Left lung (tissue), 10 donors: ENCODE measurements around the gene CCDC92. TPM values are rescaled to one million over a fixed set of nuclear protein-coding genes. Genes with fewer than 3 reads are reported as not detected.

ENCODE experiments used
- ATAC-seq: fragments of 200-7000 bp; cut with Tn5 transposase; one replicate; pipeline ENCODE4 v1.9.1; 2020; ENCODE audit warnings: moderate library complexity
- DNase-seq, 4 donors: peaks; one replicate each; pipeline ENCODE4 v3.0.0-alpha.2; 2013 to 2020
- H3K27ac ChIP-seq, 2 donors: fragments of 200-600 bp; sonication (generic) in 1 of 2; one replicate each; pipeline versions ENCODE4 v1.5.0 to v1.8.0; 2020 to 2021
- H3K27me3 ChIP-seq, 2 donors: fragments of 200-600 bp; sonication (generic) in 1 of 2; one replicate each; pipeline versions ENCODE4 v1.5.0 to v1.8.0; 2020 to 2021
- H3K36me3 ChIP-seq, 2 donors: fragments of 200-600 bp; sonication (generic) in 1 of 2; one replicate each; pipeline versions ENCODE4 v1.5.0 to v1.8.0; 2020 to 2021
- H3K4me1 ChIP-seq, 2 donors: fragments of 200-600 bp; one replicate each; pipeline ENCODE4 v1.8.0; 2021
- H3K4me3 ChIP-seq, 2 donors: fragments of 200-600 bp; sonication (generic) in 1 of 2; one replicate each; pipeline versions ENCODE4 v1.5.0 to v1.8.0; 2020 to 2021; ENCODE audit warnings: mild to moderate bottlenecking in 1 of 2
- H3K9me3 ChIP-seq, 2 donors: fragments of 200-600 bp; sonication (generic) in 1 of 2; one replicate each; pipeline versions ENCODE4 v1.5.0 to v1.8.0; 2020 to 2021
- CTCF ChIP-seq, 2 donors: fragments of 200-600 bp; sonication (generic) in 1 of 2; IDR thresholded peaks; one replicate each; pipeline versions ENCODE4 v1.5.0 to v1.8.0; 2021; ENCODE audit warnings: antibody characterized with exemption in 2 of 2
- intact Hi-C, 2 donors: fragments of 100-400 bp; cut with DNase I; formaldehyde crosslinking; loops; one replicate each; pipeline versions ENCODE4 v1.11.2 to v1.14.2; 2022
- polyA plus RNA-seq, 6 donors: library from polyadenylated mRNA; unstranded; fragments of 120-200 nt; gene quantifications; one replicate each; pipeline ENCODE4 v1.2.1, GENCODE V29; 2013; ENCODE audit not compliant: insufficient read length in 6 of 6
- total RNA-seq, 2 donors: library from RNA; stranded (reverse); fragmentation: NEBNext Ultra II Directional; extraction: Animal tissue kit (Norgen Biotek cat#: 25700); gene quantifications; one replicate each; pipeline ENCODE4 v1.2.1, GENCODE V29; 2021
- donor health status: DM: no; HTN: yes; CAD: no.
- donor health status: DM: no; HTN: no; CAD: no.

The CCDC92 gene
- total and polyA plus RNA-seq, 8 donors = 40.2 to 68.7 (median 58.1) TPM

GRCh38 chr12:123907726-123908476 lies 64.7 kb downstream of the CCDC92 start:
- H3K4me1 ChIP-seq = no peaks in the 10 kb centered on the region
- TF ChIP-seq CTCF (IDR thresholded peaks at IDR 0.05) = no peak
- DNase-seq (no peak), ATAC-seq (no peak)
- intact Hi-C loops = no loop called here
- H3K4me3 ChIP-seq = no peak overlapping the region
- H3K36me3 ChIP-seq = no peaks in the 10 kb centered on the region
- no peaks in the 10 kb centered on the region for H3K27me3 ChIP-seq
- no peaks in the 10 kb centered on the region for H3K9me3 ChIP-seq
- H3K27ac ChIP-seq = no peak overlapping the region

- ATAC-seq (no peak), DNase-seq (peak in 1 of 4 donors; percentile 45)
- H3K4me1 ChIP-seq = no peaks in the 10 kb centered on the region
- no peak for TF ChIP-seq CTCF (IDR thresholded peaks at IDR 0.05)
- no peaks in the 10 kb centered on the region for H3K9me3 ChIP-seq
- H3K27ac ChIP-seq = no peak overlapping the region
- intact Hi-C loops = no loop called here
- no peak overlapping the region for H3K4me3 ChIP-seq
- H3K27me3 ChIP-seq = no peaks in the 10 kb centered on the region
- no peaks in the 10 kb centered on the region for H3K36me3 ChIP-seq
These were observed 65.8 kb downstream of the CCDC92 start for GRCh38 chr12:123906711-123907420.

- no peak overlapping the region for H3K4me3 ChIP-seq
- peak; percentile 61 to 77 for TF ChIP-seq CTCF (IDR thresholded peaks at IDR 0.05)
- DNase-seq = peak in 2 of 4 donors; percentile 54 to 67
- no peaks in the 10 kb centered on the region for H3K9me3 ChIP-seq
- H3K36me3 ChIP-seq = no peaks in the 10 kb centered on the region
- ATAC-seq = peak; percentile 90
- intact Hi-C loops = no loop called here
- no peak overlapping the region for H3K27ac ChIP-seq
- no peaks in the 10 kb centered on the region for H3K27me3 ChIP-seq
- no peaks in the 10 kb centered on the region for H3K4me1 ChIP-seq
These were observed 67.2 kb downstream of the CCDC92 start for GRCh38 chr12:123905319-123905925.

- intact Hi-C loops = no loop called here
These were observed 69.1 kb downstream of the CCDC92 start for GRCh38 chr12:123903301-123904065.

More at GRCh38 chr12:123903301-123904065, 69.1 kb downstream of the CCDC92 start:
- Histone ChIP-seq H3K27ac (no peak overlapping the region), H3K4me3 (no peak overlapping the region), H3K9me3 (no peaks in the 10 kb centered on the region), H3K27me3 (no peaks in the 10 kb centered on the region), H3K4me1 (no peaks in the 10 kb centered on the region), H3K36me3 (no peaks in the 10 kb centered on the region)
- ATAC-seq (no peak), DNase-seq (no peak)
- TF ChIP-seq CTCF (IDR thresholded peaks at IDR 0.05) = no peak
